ENCODE results near the gene DOK6.

Gene DOK6

GRCh38 chr18:69689121-69689759 is 288.6 kb downstream of the DOK6 start:
- no peak for DNase-seq (ENCODE audit: low spot score)

- DNase-seq (ENCODE audit: low spot score), result no peak
These were observed 290.5 kb downstream of the DOK6 start for GRCh38 chr18:69691008-69691760.

GRCh38 chr18:69697069-69697468 is 296.4 kb downstream of the DOK6 start:
- DNase-seq (ENCODE audit: low spot score), result no peak

GRCh38 chr18:69697689-69698088 is 297.0 kb downstream of the DOK6 start:
- no peak for DNase-seq (ENCODE audit: low spot score)

GRCh38 chr18:69701305-69701704 is 300.6 kb downstream of the DOK6 start:
- no peak for DNase-seq (ENCODE audit: low spot score)

- DNase-seq (ENCODE audit: low spot score), result no peak
These were observed 302.8 kb downstream of the DOK6 start for GRCh38 chr18:69703461-69703860.

GRCh38 chr18:69705987-69706386 is 305.3 kb downstream of the DOK6 start:
- DNase-seq (ENCODE audit: low spot score), result no peak

GRCh38 chr18:69708844-69709243 is 308.2 kb downstream of the DOK6 start:
- DNase-seq (ENCODE audit: low spot score), result no peak

- no peak for DNase-seq (ENCODE audit: low spot score)
These were observed 314.6 kb downstream of the DOK6 start for GRCh38 chr18:69715191-69715795.

GRCh38 chr18:69717586-69717985 is 316.9 kb downstream of the DOK6 start:
- DNase-seq (ENCODE audit: low spot score), result no peak

GRCh38 chr18:69718912-69719547 is 318.3 kb downstream of the DOK6 start:
- DNase-seq (ENCODE audit: low spot score), result no peak

- DNase-seq (ENCODE audit: low spot score), result no peak
These were observed 319.7 kb downstream of the DOK6 start for GRCh38 chr18:69720422-69720821.

- no peak for DNase-seq (ENCODE audit: low spot score)
These were observed 322.7 kb downstream of the DOK6 start for GRCh38 chr18:69723434-69723833.

GRCh38 chr18:69725009-69725408 is 324.3 kb downstream of the DOK6 start:
- no peak for DNase-seq (ENCODE audit: low spot score)

GRCh38 chr18:69725855-69726508 is 325.3 kb downstream of the DOK6 start:
- no peak for DNase-seq (ENCODE audit: low spot score)

- DNase-seq (ENCODE audit: low spot score), result no peak
These were observed 327.4 kb downstream of the DOK6 start for GRCh38 chr18:69727912-69728572.

- no peak for DNase-seq (ENCODE audit: low spot score)
These were observed 330.0 kb downstream of the DOK6 start for GRCh38 chr18:69730664-69731063.

GRCh38 chr18:69734536-69734935 is 333.8 kb downstream of the DOK6 start:
- DNase-seq (ENCODE audit: low spot score), result no peak

- no peak for DNase-seq (ENCODE audit: low spot score)
These were observed 336.0 kb downstream of the DOK6 start for GRCh38 chr18:69736730-69737129.

- no peak for DNase-seq (ENCODE audit: low spot score)
These were observed 337.2 kb downstream of the DOK6 start for GRCh38 chr18:69737851-69738250.

- no peak for DNase-seq (ENCODE audit: low spot score)
These were observed 346.7 kb downstream of the DOK6 start for GRCh38 chr18:69747388-69747787.
